Stimulated activated CD8-positive, alpha-beta memory T cell treated with anti-CD3 and anti-CD28 coated beads, Interleukin-2, amount 100 ng/mL, for 1 hour (primary cell): ENCODE results near the gene PHYH.
"Not testable (repeated sequence)": the region's sequence is repeated elsewhere in the genome, so short reads cannot be mapped to it uniquely, and the experiment has no call there.

Experiments
- DNase-seq, 2 donors: peaks; one replicate each; pipeline ENCODE4 v3.0.0-alpha.2; 2020; ENCODE audit warnings: low read depth in 2 of 2

The PHYH gene

GRCh38 chr10:13299437-13300287, at the start of gene PHYH:
Gene PHYH (minus strand): TSS chr10:13300064. CDS start chr10:13300042, 22 bp downstream.
- DNase-seq = peak; percentile 58 to 71

- peak; percentile 47 to 57 for DNase-seq
Observed at GRCh38 chr10:13348216-13349017, 48.6 kb upstream of the PHYH start, which contains the start of gene SEPHS1. Gene SEPHS1 (minus strand): TSS chr10:13348293. CDS start chr10:13344950, 3,343 bp downstream.

- peak; percentile 43 to 54 for DNase-seq
Observed at GRCh38 chr10:13347500-13348156, 47.8 kb upstream of the PHYH start.

- no peak for DNase-seq
Observed at GRCh38 chr10:13347043-13347499, 47.2 kb upstream of the PHYH start.

- DNase-seq = no peak
Observed at GRCh38 chr10:13346283-13347042, 46.6 kb upstream of the PHYH start.

GRCh38 chr10:13340626-13341376, 40.9 kb upstream of the PHYH start:
- DNase-seq = no peak

GRCh38 chr10:13340068-13340467, 40.2 kb upstream of the PHYH start:
- no peak for DNase-seq

- DNase-seq = no peak
Observed at GRCh38 chr10:13338390-13339110, 38.7 kb upstream of the PHYH start.

- no peak for DNase-seq
Observed at GRCh38 chr10:13337827-13338196, 37.9 kb upstream of the PHYH start.

GRCh38 chr10:13337128-13337826, 37.4 kb upstream of the PHYH start:
- no peak for DNase-seq

- DNase-seq = no peak
Observed at GRCh38 chr10:13335881-13336280, 36.0 kb upstream of the PHYH start.

GRCh38 chr10:13334556-13334955, 34.7 kb upstream of the PHYH start:
- no peak for DNase-seq

GRCh38 chr10:13331646-13332045, 31.8 kb upstream of the PHYH start:
- no peak for DNase-seq

- not testable (repeated sequence) for DNase-seq
Observed at GRCh38 chr10:13330980-13331379, 31.1 kb upstream of the PHYH start.

- no peak for DNase-seq
Observed at GRCh38 chr10:13329565-13329964, 29.7 kb upstream of the PHYH start.

- no peak for DNase-seq
Observed at GRCh38 chr10:13328613-13329012, 28.7 kb upstream of the PHYH start.

- no peak for DNase-seq
Observed at GRCh38 chr10:13328126-13328525, 28.3 kb upstream of the PHYH start.

GRCh38 chr10:13327534-13327933, 27.7 kb upstream of the PHYH start:
- no peak for DNase-seq

GRCh38 chr10:13322615-13323148, 22.8 kb upstream of the PHYH start:
- DNase-seq = no peak
